Mononuclear cell (primary cell): ENCODE data around the gene P2RY6. TPM values are rescaled to one million over a fixed set of nuclear protein-coding genes. Genes with fewer than 3 reads are reported as not detected.
A peak's percentile ranks its signal among the peaks of the same experiment; 100 is the strongest.

Experiments used
- H3K27me3 ChIP-seq: 2 replicates; pipeline ENCODE4 v1.6.0; 2011; ENCODE audit warnings: low read length, control low read depth; ENCODE audit not compliant: insufficient read depth
- H3K4me1 ChIP-seq: 2 replicates; pipeline ENCODE4 v1.5.1; 2011; ENCODE audit warnings: mild to moderate bottlenecking, low read length, control low read depth; ENCODE audit not compliant: insufficient read depth
- H3K4me3 ChIP-seq: 2 replicates; pipeline ENCODE4 v1.5.1; 2011; ENCODE audit warnings: mild to moderate bottlenecking, low read length, moderate library complexity
- H3K9me3 ChIP-seq: 2 replicates; pipeline ENCODE4 v1.5.1; 2011; ENCODE audit warnings: low read depth, mild to moderate bottlenecking, control low read depth, low read length
- total RNA-seq: library from RNA; depleted of rRNA; stranded (reverse); fragments of >200 nt; gene quantifications from one replicate; pipeline ENCODE4 v1.2.3, GENCODE V29; 2012

Gene P2RY6
- total RNA-seq, 1 donor = 0.42 TPM

- Histone ChIP-seq H3K4me1 (peaks cover 33% of the 10 kb centered on the region), H3K4me3 (no peak overlapping the region), H3K9me3 (no peaks in the 10 kb centered on the region), H3K27me3 (no peaks in the 10 kb centered on the region)
Measured at GRCh38 chr11:73291196-73291595, 19.1 kb downstream of the P2RY6 start.

DNA sequence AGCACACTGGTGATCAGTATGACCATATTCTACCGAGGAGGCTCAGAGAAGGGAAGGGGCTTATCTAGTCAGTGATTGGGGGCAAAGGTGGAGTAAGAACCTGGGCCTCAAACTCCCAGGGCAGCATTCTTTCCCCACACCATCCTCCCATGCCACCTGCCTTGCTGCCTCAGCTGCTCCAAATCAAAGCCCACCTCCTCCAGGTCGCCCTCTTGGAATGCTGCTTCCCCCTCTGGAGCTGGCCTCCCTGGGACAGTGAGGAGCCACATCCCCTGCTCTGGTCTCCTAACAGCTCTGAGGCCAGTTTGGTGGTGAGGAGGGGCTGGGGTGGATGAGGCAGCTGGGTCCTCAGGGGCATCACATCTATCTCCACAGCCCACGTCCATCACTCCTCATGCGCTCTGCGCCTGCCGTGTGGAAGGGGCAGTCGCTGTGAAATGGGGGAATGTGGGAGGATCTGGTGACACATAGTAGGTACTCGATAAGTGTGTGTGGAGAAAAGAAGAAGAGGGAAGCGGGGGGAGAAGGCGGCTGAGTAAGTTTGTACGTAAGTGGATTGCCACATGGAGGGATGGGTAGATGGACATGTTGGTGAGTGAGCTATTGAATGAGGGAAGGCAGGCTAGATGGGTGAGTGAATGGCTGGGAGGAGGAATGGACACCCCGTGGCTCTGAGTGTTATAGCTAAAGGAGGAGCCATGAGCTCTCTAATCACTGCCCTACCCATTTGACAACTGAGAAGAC lies 19.8 kb downstream of the P2RY6 start:
- H3K9me3 ChIP-seq = no peaks in the 10 kb centered on the region
- H3K4me1 ChIP-seq = peaks cover 31% of the 10 kb centered on the region
- H3K4me3 ChIP-seq = no peak overlapping the region
- no peaks in the 10 kb centered on the region for H3K27me3 ChIP-seq

GRCh38 chr11:73292525-73292894 lies 20.4 kb downstream of the P2RY6 start:
- peaks cover 25% of the 10 kb centered on the region for H3K4me1 ChIP-seq
- H3K4me3 ChIP-seq = no peak overlapping the region
- H3K9me3 ChIP-seq = no peaks in the 10 kb centered on the region
- H3K27me3 ChIP-seq = no peaks in the 10 kb centered on the region

- Histone ChIP-seq H3K4me3 (no peak overlapping the region), H3K4me1 (peaks cover 16% of the 10 kb centered on the region), H3K9me3 (no peaks in the 10 kb centered on the region), H3K27me3 (no peaks in the 10 kb centered on the region)
Measured at GRCh38 chr11:73293356-73293936, 21.3 kb downstream of the P2RY6 start.

DNA sequence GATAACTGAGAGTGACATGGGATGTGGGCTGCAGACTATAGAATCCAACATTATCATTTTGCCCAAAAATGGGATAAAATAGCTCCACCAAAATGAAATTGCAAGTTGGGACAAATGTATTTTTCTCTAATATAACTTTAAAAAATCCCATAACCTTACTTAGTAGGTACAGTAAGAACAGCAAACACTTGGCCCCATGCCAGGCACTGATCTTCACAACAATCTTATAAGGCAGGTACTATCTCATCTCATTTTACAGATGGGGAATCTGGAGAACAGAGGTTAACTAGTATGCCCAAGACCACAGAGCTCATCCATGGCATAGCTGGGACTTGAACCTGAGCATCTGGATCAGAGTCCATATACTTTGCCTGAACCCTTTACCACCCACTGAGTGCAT lies 22.5 kb downstream of the P2RY6 start:
- Histone ChIP-seq H3K9me3 (no peaks in the 10 kb centered on the region), H3K27me3 (no peaks in the 10 kb centered on the region), H3K4me1 (peaks cover 6% of the 10 kb centered on the region), H3K4me3 (no peak overlapping the region)

DNA sequence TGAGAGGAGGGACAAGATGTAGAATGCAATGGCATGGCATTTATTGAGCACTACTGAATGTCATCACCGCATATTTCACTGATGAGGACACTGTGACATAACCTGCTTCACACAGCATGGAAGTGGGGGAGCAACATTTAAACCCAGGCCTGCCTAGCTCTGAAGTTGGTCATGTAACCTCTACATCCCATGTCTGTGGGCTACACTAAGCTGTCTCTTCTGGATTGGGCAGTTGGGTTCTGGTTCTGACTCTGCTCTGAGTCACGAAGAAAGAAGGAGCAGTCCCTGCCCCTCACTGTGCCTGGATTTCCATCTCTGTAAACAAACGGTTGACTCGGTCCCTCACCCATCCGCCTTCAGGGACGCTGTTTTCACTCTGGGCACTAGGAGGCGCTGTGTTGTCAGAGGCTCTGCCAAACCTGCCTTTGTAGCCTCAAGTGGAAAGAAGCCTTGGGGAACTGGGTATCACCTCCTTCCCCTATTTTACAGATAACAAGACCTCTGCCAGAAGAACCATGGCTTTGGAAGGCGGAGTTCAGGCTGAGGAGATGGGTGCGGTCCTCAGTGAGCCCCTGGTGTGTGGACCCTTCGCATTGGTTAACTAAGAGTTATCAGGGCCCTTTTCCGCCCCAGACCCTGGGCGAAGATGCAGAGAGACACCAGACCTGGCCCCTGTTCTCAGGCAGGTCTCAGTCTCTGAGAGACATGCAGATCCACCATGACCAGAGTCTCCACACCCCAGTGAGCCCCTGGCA lies 23.3 kb downstream of the P2RY6 start:
- Histone ChIP-seq H3K4me3 (no peak overlapping the region), H3K4me1 (peaks cover 9% of the 10 kb centered on the region), H3K9me3 (no peaks in the 10 kb centered on the region), H3K27me3 (no peaks in the 10 kb centered on the region)

DNA sequence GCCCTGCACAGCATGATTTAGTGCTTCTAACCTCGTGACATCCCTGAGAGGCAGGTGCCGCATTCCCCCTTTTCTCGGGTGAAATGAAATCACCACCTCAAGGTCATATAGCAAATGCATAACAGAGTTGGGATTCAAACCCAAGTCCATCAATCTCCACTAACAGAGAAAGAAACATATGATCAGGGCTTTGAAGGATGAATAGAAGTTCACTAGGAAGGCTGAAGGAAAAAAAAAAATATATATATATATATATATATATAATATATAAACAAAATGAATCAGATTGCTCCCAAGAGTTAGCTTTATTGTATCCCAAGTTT lies 23.8 kb downstream of the P2RY6 start:
- no peaks in the 10 kb centered on the region for H3K27me3 ChIP-seq
- H3K9me3 ChIP-seq = no peaks in the 10 kb centered on the region
- H3K4me1 ChIP-seq = peaks cover 14% of the 10 kb centered on the region
- no peak overlapping the region for H3K4me3 ChIP-seq

DNA sequence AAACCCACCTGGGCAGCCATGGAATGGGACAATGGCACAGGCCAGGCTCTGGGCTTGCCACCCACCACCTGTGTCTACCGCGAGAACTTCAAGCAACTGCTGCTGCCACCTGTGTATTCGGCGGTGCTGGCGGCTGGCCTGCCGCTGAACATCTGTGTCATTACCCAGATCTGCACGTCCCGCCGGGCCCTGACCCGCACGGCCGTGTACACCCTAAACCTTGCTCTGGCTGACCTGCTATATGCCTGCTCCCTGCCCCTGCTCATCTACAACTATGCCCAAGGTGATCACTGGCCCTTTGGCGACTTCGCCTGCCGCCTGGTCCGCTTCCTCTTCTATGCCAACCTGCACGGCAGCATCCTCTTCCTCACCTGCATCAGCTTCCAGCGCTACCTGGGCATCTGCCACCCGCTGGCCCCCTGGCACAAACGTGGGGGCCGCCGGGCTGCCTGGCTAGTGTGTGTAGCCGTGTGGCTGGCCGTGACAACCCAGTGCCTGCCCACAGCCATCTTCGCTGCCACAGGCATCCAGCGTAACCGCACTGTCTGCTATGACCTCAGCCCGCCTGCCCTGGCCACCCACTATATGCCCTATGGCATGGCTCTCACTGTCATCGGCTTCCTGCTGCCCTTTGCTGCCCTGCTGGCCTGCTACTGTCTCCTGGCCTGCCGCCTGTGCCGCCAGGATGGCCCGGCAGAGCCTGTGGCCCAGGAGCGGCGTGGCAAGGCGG lies 24.5 kb downstream of the P2RY6 start:
- Histone ChIP-seq H3K9me3 (no peaks in the 10 kb centered on the region), H3K27me3 (no peaks in the 10 kb centered on the region), H3K4me3 (no peak overlapping the region), H3K4me1 (peaks cover 14% of the 10 kb centered on the region)

DNA sequence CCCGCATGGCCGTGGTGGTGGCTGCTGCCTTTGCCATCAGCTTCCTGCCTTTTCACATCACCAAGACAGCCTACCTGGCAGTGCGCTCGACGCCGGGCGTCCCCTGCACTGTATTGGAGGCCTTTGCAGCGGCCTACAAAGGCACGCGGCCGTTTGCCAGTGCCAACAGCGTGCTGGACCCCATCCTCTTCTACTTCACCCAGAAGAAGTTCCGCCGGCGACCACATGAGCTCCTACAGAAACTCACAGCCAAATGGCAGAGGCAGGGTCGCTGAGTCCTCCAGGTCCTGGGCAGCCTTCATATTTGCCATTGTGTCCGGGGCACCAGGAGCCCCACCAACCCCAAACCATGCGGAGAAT lies 25.1 kb downstream of the P2RY6 start:
- Histone ChIP-seq H3K4me3 (no peak overlapping the region), H3K9me3 (no peaks in the 10 kb centered on the region), H3K4me1 (peaks cover 14% of the 10 kb centered on the region), H3K27me3 (no peaks in the 10 kb centered on the region)

GRCh38 chr11:73297702-73298101 lies 25.6 kb downstream of the P2RY6 start:
- Histone ChIP-seq H3K4me1 (peaks cover 14% of the 10 kb centered on the region), H3K4me3 (no peak overlapping the region), H3K27me3 (no peaks in the 10 kb centered on the region), H3K9me3 (no peaks in the 10 kb centered on the region)

GRCh38 chr11:73298233-73298632 lies 26.1 kb downstream of the P2RY6 start:
- Histone ChIP-seq H3K27me3 (no peaks in the 10 kb centered on the region), H3K9me3 (no peaks in the 10 kb centered on the region), H3K4me1 (peaks cover 14% of the 10 kb centered on the region), H3K4me3 (no peak overlapping the region)

GRCh38 chr11:73299751-73300150 lies 27.6 kb downstream of the P2RY6 start:
- Histone ChIP-seq H3K4me1 (peaks cover 14% of the 10 kb centered on the region), H3K27me3 (no peaks in the 10 kb centered on the region), H3K9me3 (no peaks in the 10 kb centered on the region), H3K4me3 (no peak overlapping the region)

- Histone ChIP-seq H3K27me3 (peaks cover 3% of the 10 kb centered on the region), H3K9me3 (no peaks in the 10 kb centered on the region), H3K4me3 (no peak overlapping the region), H3K4me1 (peaks cover 32% of the 10 kb centered on the region)
Measured at GRCh38 chr11:73306069-73306841, 34.1 kb downstream of the P2RY6 start.

DNA sequence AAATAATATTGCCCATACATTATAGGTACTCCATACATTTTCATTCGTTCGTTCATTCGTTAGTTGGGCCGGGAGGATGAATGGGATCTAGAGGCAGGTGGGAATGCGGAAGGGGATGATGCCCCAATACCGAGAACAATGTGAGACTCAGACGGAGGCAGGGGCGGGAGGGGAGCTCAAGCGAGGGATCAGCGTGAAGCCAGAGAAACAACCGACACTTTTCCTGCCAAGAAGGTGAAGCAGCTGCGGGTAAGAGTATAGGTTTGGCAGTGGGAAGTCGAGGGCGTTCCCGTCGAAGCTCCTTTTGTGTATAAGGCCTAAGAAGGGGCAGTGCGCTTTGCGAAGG lies 34.8 kb downstream of the P2RY6 start:
- peak overlapping the region; percentile 51 for H3K4me3 ChIP-seq
- peaks cover 3% of the 10 kb centered on the region for H3K27me3 ChIP-seq
- H3K9me3 ChIP-seq = no peaks in the 10 kb centered on the region

More for the DNA sequence above, 34.8 kb downstream of the P2RY6 start:
- H3K4me1 ChIP-seq = peaks cover 32% of the 10 kb centered on the region
